ENCODE data around the gene ADARB1.

GRCh38 chr21:45169682-45170081 lies 95.3 kb downstream of the ADARB1 start:
- no peak for TF ChIP-seq EZH2phosphoT487 (conservative IDR thresholded peaks at IDR 0.05; ENCODE audit: low read length)
- TF ChIP-seq, protein P1, sequence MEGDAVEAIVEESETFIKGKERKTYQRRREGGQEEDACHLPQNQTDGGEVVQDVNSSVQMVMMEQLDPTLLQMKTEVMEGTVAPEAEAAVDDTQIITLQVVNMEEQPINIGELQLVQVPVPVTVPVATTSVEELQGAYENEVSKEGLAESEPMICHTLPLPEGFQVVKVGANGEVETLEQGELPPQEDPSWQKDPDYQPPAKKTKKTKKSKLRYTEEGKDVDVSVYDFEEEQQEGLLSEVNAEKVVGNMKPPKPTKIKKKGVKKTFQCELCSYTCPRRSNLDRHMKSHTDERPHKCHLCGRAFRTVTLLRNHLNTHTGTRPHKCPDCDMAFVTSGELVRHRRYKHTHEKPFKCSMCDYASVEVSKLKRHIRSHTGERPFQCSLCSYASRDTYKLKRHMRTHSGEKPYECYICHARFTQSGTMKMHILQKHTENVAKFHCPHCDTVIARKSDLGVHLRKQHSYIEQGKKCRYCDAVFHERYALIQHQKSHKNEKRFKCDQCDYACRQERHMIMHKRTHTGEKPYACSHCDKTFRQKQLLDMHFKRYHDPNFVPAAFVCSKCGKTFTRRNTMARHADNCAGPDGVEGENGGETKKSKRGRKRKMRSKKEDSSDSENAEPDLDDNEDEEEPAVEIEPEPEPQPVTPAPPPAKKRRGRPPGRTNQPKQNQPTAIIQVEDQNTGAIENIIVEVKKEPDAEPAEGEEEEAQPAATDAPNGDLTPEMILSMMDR (IDR thresholded peaks at IDR 0.05; ENCODE audit: insufficient read depth, low read length, poor library complexity, severe bottlenecking), result no peak

Data from SU-DHL-6 (cell line).